GM12878 (cell line): Measurements from ENCODE around the gene AMPD3. TPM values are rescaled to one million over a fixed set of nuclear protein-coding genes. Genes with fewer than 3 reads are reported as not detected.

ENCODE experiments used
- ATAC-seq: fragments of 200-7000 bp; cut with Tn5 transposase; 3 replicates; pipeline ENCODE4 v1.9.1; 2020; ENCODE audit warnings: mild to moderate bottlenecking, moderate library complexity
- BruUV-seq: library from RNA; stranded (reverse); fragments of 400-500 nt; replicated peaks from 2 replicates; lab custom pipeline; 2021; lab: Mats Ljungman, UMichigan
- CTCF ChIA-PET: fragments of 300-600 bp; sonication (Branson Sonifier 250); formaldehyde crosslinking; extraction: SDS; loops from one replicate; lab custom pipeline; 2021; ENCODE audit warnings: inconsistent platforms; lab: Yijun Ruan, JAX
- POLR2A ChIA-PET: fragments of 350-600 bp; formaldehyde crosslinking; extraction: SDS; loops from one replicate; lab custom pipeline; 2021; ENCODE audit warnings: inconsistent platforms; lab: Charles Lee
- RAD21 ChIA-PET: fragments of 300-600 bp; sonication (Branson Sonifier 250); formaldehyde crosslinking; loops from one replicate; lab custom pipeline; 2023; ENCODE audit warnings: antibody characterized with exemption; ENCODE audit not compliant: unreplicated experiment; lab: Charles Lee
- SMC1A ChIA-PET: fragments of 300-600 bp; sonication (Branson Sonifier 250); formaldehyde crosslinking; loops from one replicate; lab custom pipeline; 2023; ENCODE audit not compliant: unreplicated experiment, uncharacterized antibody; lab: Charles Lee
- DNase-seq: peaks from one replicate; pipeline ENCODE4 v3.0.0-alpha.2; 2011; ENCODE audit warnings: low read depth, low spot score
- FAIRE-seq: peaks from 3 replicates; lab custom pipeline; 2011; peaks lifted over from hg19 to GRCh38; lab: Jason Lieb, UNC
- H2AFZ ChIP-seq: 2 replicates; pipeline ENCODE4 v1.6.0; 2011; ENCODE audit warnings: low read depth, low read length, control low read depth; ENCODE audit not compliant: control insufficient read depth
- H3K27ac ChIP-seq: 2 replicates; pipeline ENCODE4 v1.5.1; 2011; ENCODE audit warnings: control low read depth; ENCODE audit not compliant: control insufficient read depth, insufficient read depth
- H3K27me3 ChIP-seq, 2 experiments: replicated peaks in 1 of 2; 2 replicates each; pipeline versions ENCODE4 v1.6.0 to v1.6.1; 2011; ENCODE audit warnings: low read length in 1 of 2; ENCODE audit not compliant: control insufficient read depth in 2 of 2, insufficient read depth in 2 of 2
- H3K36me3 ChIP-seq, 2 experiments: 2 replicates each; pipeline ENCODE4 v1.5.1; 2011; ENCODE audit warnings: low read length in 1 of 2; ENCODE audit not compliant: control insufficient read depth in 2 of 2, insufficient read depth in 2 of 2
- H3K4me1 ChIP-seq: 2 replicates; pipeline ENCODE4 v1.6.1; 2011; ENCODE audit warnings: mild to moderate bottlenecking, low read length, moderate library complexity, mixed read lengths; ENCODE audit not compliant: control insufficient read depth, insufficient read depth
- H3K4me2 ChIP-seq: 2 replicates; pipeline ENCODE4 v1.6.0; 2011; ENCODE audit warnings: control low read depth; ENCODE audit not compliant: control insufficient read depth, insufficient read depth
- H3K4me3 ChIP-seq: fragments of 200-600 bp; sonication (generic); 2 replicates; pipeline ENCODE4 v1.5.1; 2016
- H3K79me2 ChIP-seq: 2 replicates; pipeline ENCODE4 v1.6.0; 2011; ENCODE audit warnings: low read length; ENCODE audit not compliant: control insufficient read depth, insufficient read depth
- H3K9ac ChIP-seq: 2 replicates; pipeline ENCODE4 v1.8.0; 2011; ENCODE audit warnings: low read length, control low read depth, mixed read lengths; ENCODE audit not compliant: control insufficient read depth, insufficient read depth
- H3K9me3 ChIP-seq: replicated peaks from 3 replicates; pipeline ENCODE4 v1.5.1; 2011; ENCODE audit warnings: mild to moderate bottlenecking, low read length; ENCODE audit not compliant: control insufficient read depth, insufficient read depth
- H4K20me1 ChIP-seq: 2 replicates; pipeline ENCODE4 v1.6.0; 2011; ENCODE audit not compliant: control insufficient read depth, insufficient read depth
- GATAD2B ChIP-seq: fragments of 450-650 bp; conservative IDR thresholded peaks from 2 replicates; pipeline ENCODE4 v1.6.1; 2017; ENCODE audit warnings: low read depth, mild to moderate bottlenecking, moderate library complexity
- POLR2A ChIP-seq: IDR thresholded peaks from 2 replicates; pipeline ENCODE4 v1.6.1; 2011; ENCODE audit warnings: low read depth, mild to moderate bottlenecking, low read length
- SKIL ChIP-seq: fragments of 450-650 bp; IDR thresholded peaks from 2 replicates; pipeline ENCODE4 v1.6.1; 2017; ENCODE audit warnings: mild to moderate bottlenecking, low read depth, inconsistent platforms; ENCODE audit not compliant: poor library complexity, severe bottlenecking
- ZBED1 ChIP-seq: IDR thresholded peaks from 2 replicates; pipeline ENCODE4 v1.6.1; 2016; ENCODE audit warnings: borderline replicate concordance
- WGBS: methylation state at CpG from one replicate; pipeline ENCODE4 v1.1.6; 2016; ENCODE audit warnings: low lambda C conversion rate; ENCODE audit not compliant: insufficient replicate concordance, insufficient coverage; ENCODE audit errors: missing lambda C conversion rate; 5-methylcytosine and 5-hydroxymethylcytosine counted together
- in situ Hi-C: fragments of 300-500 bp; cut with MboI; formaldehyde crosslinking; loops from 9 replicates; pipeline ENCODE4 v1.14.3; 2018; ENCODE audit warnings: mixed read lengths
- intact Hi-C: fragments of 100-400 bp; cut with micrococcal nuclease; formaldehyde crosslinking; loops from one replicate; pipeline ENCODE4 v1.14.2; 2022; ENCODE audit not compliant: unreplicated experiment
- polyA plus RNA-seq, 11 experiments: library from polyadenylated mRNA; depleted of rRNA in 4 of 11; unstranded in 6 of 11; stranded (reverse) in 5 of 11; fragments of >200 nt; fragmentation: Nextera tagmentation in 4 of 11; fragmentation: Illumina TruSeq in 1 of 11; extraction: Ambion mirVana in 4 of 11; extraction: Trizol in 1 of 11; gene quantifications; 1 replicate in 1 of 11; 2 replicates in 10 of 11; pipeline versions ENCODE4 v1.2.1 to v1.2.3, GENCODE V29; 2011 to 2016; ENCODE audit warnings: inconsistent platforms in 2 of 11, missing spikeins in 2 of 11, low read depth in 1 of 11
- total RNA-seq, 4 experiments: library from RNA; depleted of rRNA in 3 of 4; stranded (reverse); fragments of >200 nt in 3 of 4; fragmentation: Illumina TruSeq in 1 of 4; extraction: Trizol in 1 of 4; gene quantifications; 2 replicates each; pipeline versions ENCODE4 v1.2.1 to v1.2.3, GENCODE V29; 2013 to 2021

Gene AMPD3
- total and polyA plus RNA-seq, 10 of the 15 experiments (the other 5 are each of a cell fraction or from before 2014, with no cell fraction given), result 5.6 to 28.6 (median 15.9) TPM

- BruUV-seq, result no TSS peak
- ATAC-seq, result no peak
- H2AFZ ChIP-seq, result no peak overlapping the region
- in situ Hi-C loops (no loop called here), intact Hi-C loops (no loop called here)
- H4K20me1 ChIP-seq, result no peaks in the 10 kb centered on the region
- no peaks in the 10 kb centered on the region for H3K79me2 ChIP-seq
- H3K4me1 ChIP-seq, result no peaks in the 10 kb centered on the region
- DNase-seq, result no peak
- H3K4me3 ChIP-seq, result no peak overlapping the region
- POLR2A ChIA-PET, result interaction anchor here (0.6 kb wide), 1 partner anchor 27 kb away, joined by 3 read pairs; no protein-coding TSS in a partner anchor
- CTCF ChIA-PET, result interaction anchor here (1.0 kb wide), 1 partner anchor 89 kb away, joined by 4 read pairs; no protein-coding TSS in a partner anchor
- RAD21 ChIA-PET, result interaction anchor here (0.6 kb wide), 1 partner anchor 46 kb away, joined by 3 read pairs; no protein-coding TSS in a partner anchor
- no peak for FAIRE-seq
- no peak overlapping the region for H3K9ac ChIP-seq
- H3K36me3 ChIP-seq, result peaks cover 2 to 8% of the 10 kb centered on the region in 2 experiments; a peak in 3 of 4 replicates
- no peak for TF ChIP-seq POLR2A
- TF ChIP-seq GATAD2B, result no peak
- H3K4me2 ChIP-seq, result no peak overlapping the region
- H3K9me3 ChIP-seq, result no peaks in the 10 kb centered on the region
- no peak overlapping the region for H3K27ac ChIP-seq
- no peaks in the 10 kb centered on the region for H3K27me3 ChIP-seq
- WGBS, result 23% methylated on average over 2 of the region's 2 CpGs
- SMC1A ChIA-PET, result interaction anchor here (0.6 to 1.5 kb wide), 3 partner anchors 44 to 1373 kb away, joined by 3 to 4 read pairs (median 4); no protein-coding TSS in a partner anchor
These were observed 48.2 kb downstream of the AMPD3 start for GRCh38 chr11:10503221-10503620.

GRCh38 chr11:10503777-10504480 lies 48.9 kb downstream of the AMPD3 start:
- POLR2A ChIA-PET, result no interaction called here
- intact Hi-C loops, result no loop called here
- in situ Hi-C loops, result no loop called here

More at GRCh38 chr11:10503777-10504480, 48.9 kb downstream of the AMPD3 start:
- Histone ChIP-seq H3K4me3 (no peak overlapping the region), H3K9me3 (no peaks in the 10 kb centered on the region), H3K4me2 (no peak overlapping the region), H3K27ac (no peak overlapping the region), H3K79me2 (no peaks in the 10 kb centered on the region), H3K9ac (no peak overlapping the region), H3K27me3 (no peaks in the 10 kb centered on the region), H3K4me1 (no peaks in the 10 kb centered on the region), H4K20me1 (no peaks in the 10 kb centered on the region), H2AFZ (no peak overlapping the region), H3K36me3 (peaks cover under 1 to 8% of the 10 kb centered on the region in 2 experiments; a peak in 3 of 4 replicates)
- no peak for ATAC-seq
- CTCF ChIA-PET, result no interaction called here
- WGBS, result 70% methylated on average over 5 of the region's 5 CpGs
- no peak for TF ChIP-seq SKIL
- no peak for TF ChIP-seq ZBED1
- no peak for FAIRE-seq
- SMC1A ChIA-PET, result interaction anchor here (0.6 to 1.5 kb wide), 4 partner anchors 45 to 1373 kb away, joined by 3 to 4 read pairs (median 4); no protein-coding TSS in a partner anchor
- RAD21 ChIA-PET, result no interaction called here
- DNase-seq, result no peak
- BruUV-seq, result no TSS peak
